Mesothelial cell of epicardium (in vitro differentiated cells): Measurements from ENCODE around the gene CRACR2A. TPM values are rescaled to one million over a fixed set of nuclear protein-coding genes. Genes with fewer than 3 reads are reported as not detected.

Experiments
- DNase-seq, 2 experiments: peaks; one replicate each; pipeline ENCODE4 v3.0.0; 2021; ENCODE audit warnings: low spot score in 2 of 2; ENCODE audit not compliant: unreplicated experiment in 2 of 2
- H3K27ac Mint-ChIP-seq: 2 replicates; pipeline ENCODE4 v1.8.0; 2021; ENCODE audit warnings: mixed read lengths
- H3K27me3 Mint-ChIP-seq: 2 replicates; pipeline ENCODE4 v1.8.0; 2021; ENCODE audit warnings: low read depth, mixed read lengths
- H3K36me3 Mint-ChIP-seq: 2 replicates; pipeline ENCODE4 v1.8.0; 2021; ENCODE audit warnings: mixed read lengths
- H3K4me1 Mint-ChIP-seq: 2 replicates; pipeline ENCODE4 v1.8.0; 2021; ENCODE audit warnings: mixed read lengths
- H3K4me3 Mint-ChIP-seq: 2 replicates; pipeline ENCODE4 v1.8.0; 2021; ENCODE audit warnings: mild to moderate bottlenecking, moderate library complexity, mixed read lengths
- H3K9me3 Mint-ChIP-seq: 2 replicates; pipeline ENCODE4 v1.8.0; 2021; ENCODE audit warnings: mixed read lengths
- total RNA-seq: library from RNA; stranded (reverse); gene quantifications from 3 replicates; pipeline ENCODE4 v1.2.1, GENCODE V29; 2021
- TF ChIP-seq, protein P1 (sequence below): fragments of 200-600 bp; sonication (generic); IDR thresholded peaks from one replicate; pipeline ENCODE4 v1.5.0; 2021; ENCODE audit warnings: antibody characterized with exemption; ENCODE audit not compliant: unreplicated experiment

Gene CRACR2A
- total RNA-seq, 1 donor from 2014 or later, result 1.0 TPM

DNA sequence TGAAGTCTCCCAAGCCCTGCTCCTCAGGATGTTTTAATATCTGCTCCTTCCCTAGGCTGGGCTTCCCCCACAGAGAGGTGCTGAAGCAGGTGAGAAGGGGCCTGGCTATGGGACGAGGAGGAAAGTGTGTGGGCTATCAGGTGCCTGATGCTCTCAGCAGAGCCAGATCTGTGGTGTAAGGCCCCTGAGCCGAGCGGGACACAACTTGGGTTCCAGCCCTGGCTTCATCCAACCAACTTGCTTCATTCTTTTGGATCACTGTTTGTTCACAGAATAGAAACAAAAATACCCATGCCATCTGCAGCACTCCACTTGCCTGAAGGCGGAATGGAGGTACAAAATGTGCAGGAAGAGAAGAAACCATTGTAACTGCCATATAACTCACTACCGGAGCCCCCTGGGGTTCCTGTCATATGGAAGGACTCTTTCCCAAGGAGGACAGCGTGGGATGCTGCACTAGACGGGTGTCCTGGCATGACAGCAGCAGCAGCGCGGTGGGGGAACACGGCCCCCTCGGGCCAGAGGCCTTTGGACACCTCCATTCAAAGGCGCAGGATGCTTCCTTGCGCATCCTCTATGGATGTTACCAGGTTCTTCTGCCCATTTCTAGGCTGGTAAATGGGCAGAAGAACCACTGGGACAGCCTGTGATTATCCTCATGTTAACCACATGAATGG is 95.8 kb downstream of the CRACR2A start:
- H3K4me1 Mint-ChIP-seq, result peaks cover 6% of the 10 kb centered on the region
- H3K36me3 Mint-ChIP-seq, result no peaks in the 10 kb centered on the region
- no peaks in the 10 kb centered on the region for H3K9me3 Mint-ChIP-seq
- DNase-seq, result no peak
- no peak overlapping the region for H3K4me3 Mint-ChIP-seq
- H3K27ac Mint-ChIP-seq, result no peak overlapping the region
- H3K27me3 Mint-ChIP-seq, result peaks cover 3% of the 10 kb centered on the region
- TF ChIP-seq, protein P1, sequence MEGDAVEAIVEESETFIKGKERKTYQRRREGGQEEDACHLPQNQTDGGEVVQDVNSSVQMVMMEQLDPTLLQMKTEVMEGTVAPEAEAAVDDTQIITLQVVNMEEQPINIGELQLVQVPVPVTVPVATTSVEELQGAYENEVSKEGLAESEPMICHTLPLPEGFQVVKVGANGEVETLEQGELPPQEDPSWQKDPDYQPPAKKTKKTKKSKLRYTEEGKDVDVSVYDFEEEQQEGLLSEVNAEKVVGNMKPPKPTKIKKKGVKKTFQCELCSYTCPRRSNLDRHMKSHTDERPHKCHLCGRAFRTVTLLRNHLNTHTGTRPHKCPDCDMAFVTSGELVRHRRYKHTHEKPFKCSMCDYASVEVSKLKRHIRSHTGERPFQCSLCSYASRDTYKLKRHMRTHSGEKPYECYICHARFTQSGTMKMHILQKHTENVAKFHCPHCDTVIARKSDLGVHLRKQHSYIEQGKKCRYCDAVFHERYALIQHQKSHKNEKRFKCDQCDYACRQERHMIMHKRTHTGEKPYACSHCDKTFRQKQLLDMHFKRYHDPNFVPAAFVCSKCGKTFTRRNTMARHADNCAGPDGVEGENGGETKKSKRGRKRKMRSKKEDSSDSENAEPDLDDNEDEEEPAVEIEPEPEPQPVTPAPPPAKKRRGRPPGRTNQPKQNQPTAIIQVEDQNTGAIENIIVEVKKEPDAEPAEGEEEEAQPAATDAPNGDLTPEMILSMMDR, result no peak

DNA sequence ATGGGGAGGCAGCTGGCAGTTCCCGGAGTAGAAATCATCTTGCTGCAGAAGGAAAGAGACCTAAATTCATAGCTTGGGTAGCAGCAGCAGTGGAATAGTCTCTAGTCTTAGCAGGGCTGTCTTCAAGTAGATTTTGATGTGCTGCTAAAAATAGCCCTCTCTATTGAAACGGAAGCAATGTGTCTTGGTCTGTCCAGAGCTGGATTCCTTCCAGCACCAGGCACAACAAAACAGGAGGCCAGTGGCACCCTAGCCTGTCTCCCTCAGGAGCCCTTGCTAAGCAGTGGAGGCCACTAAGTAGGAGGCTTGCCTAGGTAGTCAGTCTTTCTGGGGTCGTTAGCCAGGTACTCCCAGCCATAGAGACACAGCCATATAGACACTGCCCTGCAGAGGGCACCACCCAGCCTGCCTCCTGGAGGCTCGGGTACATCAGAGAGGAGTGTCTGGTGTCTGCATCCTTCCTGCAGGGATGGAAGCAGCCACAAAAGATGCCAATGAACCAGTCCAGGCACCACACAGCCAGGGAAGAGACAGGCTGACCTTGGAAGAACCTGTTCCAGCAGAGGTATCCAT is 97.5 kb downstream of the CRACR2A start:
- TF ChIP-seq, protein P1, result no peak
- no peak overlapping the region for H3K4me3 Mint-ChIP-seq
- H3K27ac Mint-ChIP-seq, result no peak overlapping the region
- DNase-seq, result no peak
- peaks cover 11% of the 10 kb centered on the region for H3K4me1 Mint-ChIP-seq
- no peaks in the 10 kb centered on the region for H3K9me3 Mint-ChIP-seq
- no peaks in the 10 kb centered on the region for H3K36me3 Mint-ChIP-seq
- peaks cover 3% of the 10 kb centered on the region for H3K27me3 Mint-ChIP-seq

DNA sequence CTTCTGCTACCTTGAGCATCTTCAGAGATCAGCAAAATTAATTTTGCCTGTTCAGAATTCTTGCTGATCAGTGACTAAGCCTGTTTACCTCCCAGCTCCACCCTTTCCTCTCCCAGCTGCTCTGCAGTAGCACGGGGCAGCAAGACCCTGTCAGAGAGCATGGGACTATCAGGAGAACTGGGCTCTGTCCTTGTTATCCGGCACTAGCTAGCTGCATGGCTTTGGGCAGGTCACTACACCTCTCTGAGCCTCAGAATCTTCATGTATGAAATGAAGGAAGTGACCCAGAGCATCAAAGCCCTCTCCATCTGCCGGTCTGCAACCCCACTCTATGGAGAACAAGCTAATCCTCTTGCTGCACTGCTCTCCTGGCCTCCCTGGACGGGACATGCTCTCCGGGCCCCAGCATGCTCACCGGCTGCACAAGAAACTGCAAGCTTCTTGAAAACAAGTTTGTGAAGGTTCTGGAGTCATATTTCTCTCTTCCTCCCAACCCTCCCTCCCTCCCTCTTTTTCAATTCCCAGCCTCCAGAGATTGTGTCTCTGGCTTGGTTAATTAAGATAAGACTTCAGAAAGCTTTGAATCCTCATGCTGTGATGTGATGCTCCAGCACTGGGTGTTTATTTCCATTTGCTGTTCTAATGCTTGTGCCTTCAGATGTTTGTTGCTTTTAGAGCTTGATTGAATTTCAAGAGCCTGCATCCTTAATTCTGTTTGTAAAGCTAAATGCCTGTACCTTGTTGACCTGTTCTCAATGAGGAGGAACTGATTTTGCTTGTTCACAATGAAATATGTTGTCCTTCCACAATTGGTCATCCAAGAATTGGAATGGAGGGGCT is 101.1 kb downstream of the CRACR2A start:
- no peaks in the 10 kb centered on the region for H3K9me3 Mint-ChIP-seq
- H3K4me1 Mint-ChIP-seq, result peaks cover 11% of the 10 kb centered on the region
- no peak overlapping the region for H3K4me3 Mint-ChIP-seq
- H3K27ac Mint-ChIP-seq, result no peak overlapping the region
- H3K36me3 Mint-ChIP-seq, result no peaks in the 10 kb centered on the region
- peaks cover 3% of the 10 kb centered on the region for H3K27me3 Mint-ChIP-seq
- TF ChIP-seq, protein P1, result no peak
- DNase-seq, result no peak

DNA sequence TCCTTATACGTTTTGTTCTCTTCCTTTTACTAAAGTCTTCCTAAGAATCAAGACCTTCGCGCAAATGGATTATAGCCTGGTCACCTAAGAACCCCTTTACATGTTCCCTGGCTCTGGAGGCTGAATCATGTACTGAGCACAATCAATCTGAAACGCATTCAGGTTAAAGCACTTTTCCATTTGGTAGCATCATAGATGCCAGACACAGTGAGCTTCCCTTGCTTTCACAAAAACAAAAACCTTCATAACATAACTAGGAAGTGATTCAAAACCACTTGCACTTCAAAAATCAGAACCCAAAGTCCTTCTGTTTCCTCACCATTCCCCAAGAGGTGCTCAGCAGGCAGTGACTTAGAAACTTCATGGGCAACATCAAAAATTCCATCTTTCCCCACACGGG is 105.4 kb downstream of the CRACR2A start:
- Mint-ChIP-seq H3K27me3 (peaks cover 4% of the 10 kb centered on the region), H3K9me3 (no peaks in the 10 kb centered on the region), H3K4me3 (no peak overlapping the region), H3K4me1 (peaks cover 5% of the 10 kb centered on the region), H3K36me3 (no peaks in the 10 kb centered on the region), H3K27ac (no peak overlapping the region)
- TF ChIP-seq, protein P1, result no peak
- DNase-seq, result no peak

DNA sequence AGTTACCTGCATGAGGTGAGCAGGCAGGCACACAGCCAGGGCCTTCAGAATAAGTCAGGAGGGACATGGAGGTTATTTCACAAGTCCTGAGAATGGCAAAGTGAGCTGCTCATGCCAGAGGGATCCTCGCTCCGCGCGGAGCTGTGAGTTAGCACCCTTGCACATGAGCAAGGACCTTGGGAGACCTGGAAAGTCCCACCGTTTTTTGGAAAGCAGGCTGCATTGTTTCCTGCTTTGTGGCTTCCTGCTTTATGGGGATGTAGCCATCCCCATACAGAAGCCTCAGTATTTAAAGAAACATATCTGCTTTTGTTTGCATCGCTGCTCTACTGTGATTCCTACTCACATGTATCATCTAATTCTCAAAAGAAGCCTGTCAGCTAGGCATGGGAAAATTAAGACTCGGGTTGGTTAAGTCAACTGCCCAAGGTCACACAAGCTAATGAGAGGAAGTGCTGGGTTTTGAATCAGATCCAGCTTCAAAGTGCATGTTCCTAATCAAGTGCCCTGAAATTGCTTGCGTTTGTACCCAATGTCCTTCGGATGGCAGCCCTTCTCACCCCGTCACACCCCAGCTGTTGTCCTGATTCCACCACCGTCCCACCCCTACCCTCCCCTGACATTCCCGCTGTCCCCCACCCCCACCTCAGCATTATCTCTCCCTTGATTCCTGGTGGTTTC is 106.2 kb downstream of the CRACR2A start:
- Mint-ChIP-seq H3K36me3 (no peaks in the 10 kb centered on the region), H3K9me3 (no peaks in the 10 kb centered on the region)

More for the DNA sequence above, 106.2 kb downstream of the CRACR2A start:
- peaks cover 4% of the 10 kb centered on the region for H3K4me1 Mint-ChIP-seq
- no peak overlapping the region for H3K4me3 Mint-ChIP-seq
- H3K27ac Mint-ChIP-seq, result no peak overlapping the region
- TF ChIP-seq, protein P1, result no peak
- DNase-seq, result no peak
- H3K27me3 Mint-ChIP-seq, result peaks cover 4% of the 10 kb centered on the region
